PFSK-1 (cell line): ENCODE measurements around the gene PRLR.

Source experiments
- POLR2AphosphoS5 ChIP-seq: IDR thresholded peaks from 2 replicates; pipeline ENCODE4 v1.6.1; 2012; ENCODE audit warnings: low read depth, mild to moderate bottlenecking, control low read depth, low read length, moderate library complexity
- REST ChIP-seq, 2 experiments: IDR thresholded peaks; 2 replicates each; pipeline versions ENCODE4 v1.6.1 to v1.8.0; 2011 to 2012; ENCODE audit warnings: low read depth in 2 of 2, low read length in 2 of 2, control low read depth in 1 of 2, inconsistent platforms in 1 of 2, mild to moderate bottlenecking in 1 of 2, moderate library complexity in 1 of 2; ENCODE audit not compliant: insufficient read depth in 1 of 2
- SIN3A ChIP-seq: IDR thresholded peaks from 2 replicates; pipeline ENCODE4 v1.6.1; 2012; ENCODE audit warnings: mild to moderate bottlenecking, low read length, moderate library complexity, borderline replicate concordance; ENCODE audit not compliant: insufficient read depth

- TF ChIP-seq REST (IDR thresholded peaks at IDR 0.05; ENCODE audit: insufficient read depth in 1 of 2, low read depth in 2 of 2, low read length in 2 of 2) (no peak), SIN3A (no peak), POLR2AphosphoS5 (no peak)
Observed at GRCh38 chr5:35223787-35224395, 6.4 kb downstream of the PRLR start.
